HepG2 (cell line): ENCODE data around the gene ZNF740. TPM values are rescaled to one million over a fixed set of nuclear protein-coding genes. Genes with fewer than 3 reads are reported as not detected.

Experiments
- ELF1 ChIP-seq: sonication (generic); formaldehyde crosslinking; IDR thresholded peaks from 2 replicates; pipeline ENCODE4 v1.4.0; 2020; ENCODE audit warnings: missing genetic modification reagents
- HMG20A ChIP-seq: IDR thresholded peaks from 2 replicates; pipeline ENCODE4 v1.6.1; 2016; ENCODE audit warnings: borderline replicate concordance
- HNRNPL ChIP-seq: fragments of 200-400 bp; formaldehyde crosslinking; IDR thresholded peaks from 2 replicates; pipeline ENCODE4 v1.6.1; 2017; ENCODE audit warnings: mild to moderate bottlenecking, low read depth, low read length
- LCORL ChIP-seq, 2 experiments: fragments of 450-650 bp in 1 of 2; sonication (generic) in 1 of 2; formaldehyde crosslinking in 1 of 2; IDR thresholded peaks; 2 replicates each; pipeline versions ENCODE4 v1.5.0 to v1.6.1; 2017 to 2020; ENCODE audit warnings: antibody characterized with exemption in 1 of 2, missing genetic modification reagents in 1 of 2
- ZNF235 ChIP-seq: sonication (generic); formaldehyde crosslinking; IDR thresholded peaks from 2 replicates; pipeline ENCODE4 v1.8.1; 2023; ENCODE audit warnings: mild to moderate bottlenecking, missing genetic modification reagents, borderline replicate concordance
- polyA plus RNA-seq, 8 experiments: library from polyadenylated mRNA; depleted of rRNA in 3 of 8; stranded (reverse) in 7 of 8; unstranded in 1 of 8; fragments of >200 nt; fragmentation: Illumina TruSeq in 4 of 8; extraction: Trizol in 4 of 8; gene quantifications; 2 replicates each; pipeline versions ENCODE4 v1.2.1 to v1.2.3, GENCODE V29; 2011 to 2016; ENCODE audit warnings: low read depth in 4 of 8, missing spikeins in 1 of 8, mixed read lengths in 1 of 8; ENCODE audit not compliant: insufficient read depth in 1 of 8
- total RNA-seq, 5 experiments: library from RNA; depleted of rRNA; stranded (reverse); fragments of >200 nt; fragmentation: Illumina TruSeq; extraction: Trizol; gene quantifications; 2 replicates each; pipeline ENCODE4 v1.2.3, GENCODE V29; 2016; ENCODE audit warnings: low read depth in 1 of 5
- TF ChIP-seq, protein P1 (sequence below): sonication (generic); formaldehyde crosslinking; IDR thresholded peaks from 2 replicates; pipeline ENCODE4 v1.4.0; 2020; ENCODE audit warnings: mild to moderate bottlenecking, missing genetic modification reagents, borderline replicate concordance
- TF ChIP-seq, protein P2 (sequence below): sonication (generic); formaldehyde crosslinking; IDR thresholded peaks from 2 replicates; pipeline ENCODE4 v1.4.0; 2020; ENCODE audit warnings: mild to moderate bottlenecking, missing genetic modification reagents
- TF ChIP-seq, protein P3 (sequence below): sonication (generic); formaldehyde crosslinking; IDR thresholded peaks from 2 replicates; pipeline ENCODE4 v1.9.0; 2022; ENCODE audit warnings: low read depth, missing genetic modification reagents
- TF ChIP-seq, protein P4 (sequence below): sonication (generic); formaldehyde crosslinking; IDR thresholded peaks from one replicate; pipeline ENCODE4 v1.5.1; 2020; ENCODE audit warnings: mild to moderate bottlenecking, missing genetic modification reagents; ENCODE audit errors: not compliant biosample characterization

Gene ZNF740
- total and polyA plus RNA-seq, 2 of the 13 experiments (the other 11 are each of a cell fraction or from before 2014, with no cell fraction given): 16.9 to 19.0 TPM

DNA sequence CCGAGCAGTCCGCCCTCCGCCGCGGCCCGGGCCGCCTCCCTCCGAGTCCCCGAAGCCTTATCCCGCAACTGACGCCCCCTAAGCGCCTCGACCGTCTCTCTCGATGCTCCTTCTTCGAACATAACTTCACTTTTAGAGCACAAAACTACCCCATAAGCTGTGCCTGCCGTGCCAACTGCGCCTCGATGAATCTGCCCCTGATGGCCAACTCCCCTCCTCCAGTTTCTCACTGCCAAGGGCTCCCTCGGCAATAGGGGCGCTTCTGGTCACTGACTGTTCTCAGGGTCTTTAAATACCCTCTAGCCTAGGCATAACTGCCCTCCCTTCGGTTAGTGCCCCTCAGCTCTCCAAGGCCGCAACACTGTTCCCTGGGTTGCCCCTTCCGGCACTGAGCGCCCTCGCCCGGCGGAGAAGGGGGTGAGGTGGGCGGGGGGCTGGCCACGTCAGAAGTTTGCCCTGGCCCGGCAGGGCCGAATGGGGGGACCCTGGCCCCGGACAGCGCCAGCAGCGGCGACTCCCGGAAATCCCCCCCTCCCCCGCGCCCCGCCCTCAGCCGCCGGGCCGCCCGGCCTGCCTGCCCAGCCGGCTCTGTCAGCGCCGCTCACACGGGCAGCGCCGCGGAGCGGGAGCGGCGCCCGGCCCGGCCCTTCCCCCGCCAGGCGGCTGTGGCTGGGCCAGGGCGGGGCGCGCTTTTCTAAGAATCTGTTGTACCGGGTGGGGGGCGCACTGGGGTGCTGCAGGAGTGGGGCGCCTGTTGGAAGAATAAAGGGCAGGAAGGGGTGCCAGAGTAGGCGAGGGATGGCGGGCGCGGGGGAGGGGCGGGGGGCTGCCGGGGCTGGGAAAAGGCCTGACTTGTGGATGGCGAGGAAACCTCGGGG is 40.9 kb downstream of the ZNF740 start (continued):
- TF ChIP-seq, protein P1, sequence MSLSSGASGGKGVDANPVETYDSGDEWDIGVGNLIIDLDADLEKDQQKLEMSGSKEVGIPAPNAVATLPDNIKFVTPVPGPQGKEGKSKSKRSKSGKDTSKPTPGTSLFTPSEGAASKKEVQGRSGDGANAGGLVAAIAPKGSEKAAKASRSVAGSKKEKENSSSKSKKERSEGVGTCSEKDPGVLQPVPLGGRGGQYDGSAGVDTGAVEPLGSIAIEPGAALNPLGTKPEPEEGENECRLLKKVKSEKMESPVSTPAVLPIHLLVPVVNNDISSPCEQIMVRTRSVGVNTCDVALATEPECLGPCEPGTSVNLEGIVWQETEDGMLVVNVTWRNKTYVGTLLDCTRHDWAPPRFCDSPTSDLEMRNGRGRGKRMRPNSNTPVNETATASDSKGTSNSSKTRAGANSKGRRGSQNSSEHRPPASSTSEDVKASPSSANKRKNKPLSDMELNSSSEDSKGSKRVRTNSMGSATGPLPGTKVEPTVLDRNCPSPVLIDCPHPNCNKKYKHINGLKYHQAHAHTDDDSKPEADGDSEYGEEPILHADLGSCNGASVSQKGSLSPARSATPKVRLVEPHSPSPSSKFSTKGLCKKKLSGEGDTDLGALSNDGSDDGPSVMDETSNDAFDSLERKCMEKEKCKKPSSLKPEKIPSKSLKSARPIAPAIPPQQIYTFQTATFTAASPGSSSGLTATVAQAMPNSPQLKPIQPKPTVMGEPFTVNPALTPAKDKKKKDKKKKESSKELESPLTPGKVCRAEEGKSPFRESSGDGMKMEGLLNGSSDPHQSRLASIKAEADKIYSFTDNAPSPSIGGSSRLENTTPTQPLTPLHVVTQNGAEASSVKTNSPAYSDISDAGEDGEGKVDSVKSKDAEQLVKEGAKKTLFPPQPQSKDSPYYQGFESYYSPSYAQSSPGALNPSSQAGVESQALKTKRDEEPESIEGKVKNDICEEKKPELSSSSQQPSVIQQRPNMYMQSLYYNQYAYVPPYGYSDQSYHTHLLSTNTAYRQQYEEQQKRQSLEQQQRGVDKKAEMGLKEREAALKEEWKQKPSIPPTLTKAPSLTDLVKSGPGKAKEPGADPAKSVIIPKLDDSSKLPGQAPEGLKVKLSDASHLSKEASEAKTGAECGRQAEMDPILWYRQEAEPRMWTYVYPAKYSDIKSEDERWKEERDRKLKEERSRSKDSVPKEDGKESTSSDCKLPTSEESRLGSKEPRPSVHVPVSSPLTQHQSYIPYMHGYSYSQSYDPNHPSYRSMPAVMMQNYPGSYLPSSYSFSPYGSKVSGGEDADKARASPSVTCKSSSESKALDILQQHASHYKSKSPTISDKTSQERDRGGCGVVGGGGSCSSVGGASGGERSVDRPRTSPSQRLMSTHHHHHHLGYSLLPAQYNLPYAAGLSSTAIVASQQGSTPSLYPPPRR (CRISPR knock-in tag): 0 out of 2 replicates have a peak, but pooled peaks have one; percentile 35
- no peak for TF ChIP-seq LCORL (IDR thresholded peaks at IDR 0.05)
- peak; percentile 66; the same call in 1 of the 2 replicates for TF ChIP-seq LCORL (CRISPR knock-in tag; IDR thresholded peaks at IDR 0.05)
- TF ChIP-seq HMG20A (CRISPR knock-in tag): peak; percentile 16; the same call in 1 of the 2 replicates
- TF ChIP-seq, protein P2, sequence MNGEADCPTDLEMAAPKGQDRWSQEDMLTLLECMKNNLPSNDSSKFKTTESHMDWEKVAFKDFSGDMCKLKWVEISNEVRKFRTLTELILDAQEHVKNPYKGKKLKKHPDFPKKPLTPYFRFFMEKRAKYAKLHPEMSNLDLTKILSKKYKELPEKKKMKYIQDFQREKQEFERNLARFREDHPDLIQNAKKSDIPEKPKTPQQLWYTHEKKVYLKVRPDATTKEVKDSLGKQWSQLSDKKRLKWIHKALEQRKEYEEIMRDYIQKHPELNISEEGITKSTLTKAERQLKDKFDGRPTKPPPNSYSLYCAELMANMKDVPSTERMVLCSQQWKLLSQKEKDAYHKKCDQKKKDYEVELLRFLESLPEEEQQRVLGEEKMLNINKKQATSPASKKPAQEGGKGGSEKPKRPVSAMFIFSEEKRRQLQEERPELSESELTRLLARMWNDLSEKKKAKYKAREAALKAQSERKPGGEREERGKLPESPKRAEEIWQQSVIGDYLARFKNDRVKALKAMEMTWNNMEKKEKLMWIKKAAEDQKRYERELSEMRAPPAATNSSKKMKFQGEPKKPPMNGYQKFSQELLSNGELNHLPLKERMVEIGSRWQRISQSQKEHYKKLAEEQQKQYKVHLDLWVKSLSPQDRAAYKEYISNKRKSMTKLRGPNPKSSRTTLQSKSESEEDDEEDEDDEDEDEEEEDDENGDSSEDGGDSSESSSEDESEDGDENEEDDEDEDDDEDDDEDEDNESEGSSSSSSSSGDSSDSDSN (CRISPR knock-in tag): peak; percentile 50; the same call in 1 of the 2 replicates
- TF ChIP-seq, protein P3, sequence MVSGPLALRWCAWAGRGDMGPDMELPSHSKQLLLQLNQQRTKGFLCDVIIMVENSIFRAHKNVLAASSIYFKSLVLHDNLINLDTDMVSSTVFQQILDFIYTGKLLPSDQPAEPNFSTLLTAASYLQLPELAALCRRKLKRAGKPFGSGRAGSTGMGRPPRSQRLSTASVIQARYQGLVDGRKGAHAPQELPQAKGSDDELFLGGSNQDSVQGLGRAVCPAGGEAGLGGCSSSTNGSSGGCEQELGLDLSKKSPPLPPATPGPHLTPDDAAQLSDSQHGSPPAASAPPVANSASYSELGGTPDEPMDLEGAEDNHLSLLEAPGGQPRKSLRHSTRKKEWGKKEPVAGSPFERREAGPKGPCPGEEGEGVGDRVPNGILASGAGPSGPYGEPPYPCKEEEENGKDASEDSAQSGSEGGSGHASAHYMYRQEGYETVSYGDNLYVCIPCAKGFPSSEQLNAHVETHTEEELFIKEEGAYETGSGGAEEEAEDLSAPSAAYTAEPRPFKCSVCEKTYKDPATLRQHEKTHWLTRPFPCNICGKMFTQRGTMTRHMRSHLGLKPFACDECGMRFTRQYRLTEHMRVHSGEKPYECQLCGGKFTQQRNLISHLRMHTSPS (CRISPR knock-in tag): peak; percentile 91
- TF ChIP-seq ELF1 (CRISPR knock-in tag): peak; percentile 71
- peak; percentile 43; the same call in 1 of the 2 replicates for TF ChIP-seq ZNF235 (CRISPR knock-in tag)
- TF ChIP-seq, protein P4, sequence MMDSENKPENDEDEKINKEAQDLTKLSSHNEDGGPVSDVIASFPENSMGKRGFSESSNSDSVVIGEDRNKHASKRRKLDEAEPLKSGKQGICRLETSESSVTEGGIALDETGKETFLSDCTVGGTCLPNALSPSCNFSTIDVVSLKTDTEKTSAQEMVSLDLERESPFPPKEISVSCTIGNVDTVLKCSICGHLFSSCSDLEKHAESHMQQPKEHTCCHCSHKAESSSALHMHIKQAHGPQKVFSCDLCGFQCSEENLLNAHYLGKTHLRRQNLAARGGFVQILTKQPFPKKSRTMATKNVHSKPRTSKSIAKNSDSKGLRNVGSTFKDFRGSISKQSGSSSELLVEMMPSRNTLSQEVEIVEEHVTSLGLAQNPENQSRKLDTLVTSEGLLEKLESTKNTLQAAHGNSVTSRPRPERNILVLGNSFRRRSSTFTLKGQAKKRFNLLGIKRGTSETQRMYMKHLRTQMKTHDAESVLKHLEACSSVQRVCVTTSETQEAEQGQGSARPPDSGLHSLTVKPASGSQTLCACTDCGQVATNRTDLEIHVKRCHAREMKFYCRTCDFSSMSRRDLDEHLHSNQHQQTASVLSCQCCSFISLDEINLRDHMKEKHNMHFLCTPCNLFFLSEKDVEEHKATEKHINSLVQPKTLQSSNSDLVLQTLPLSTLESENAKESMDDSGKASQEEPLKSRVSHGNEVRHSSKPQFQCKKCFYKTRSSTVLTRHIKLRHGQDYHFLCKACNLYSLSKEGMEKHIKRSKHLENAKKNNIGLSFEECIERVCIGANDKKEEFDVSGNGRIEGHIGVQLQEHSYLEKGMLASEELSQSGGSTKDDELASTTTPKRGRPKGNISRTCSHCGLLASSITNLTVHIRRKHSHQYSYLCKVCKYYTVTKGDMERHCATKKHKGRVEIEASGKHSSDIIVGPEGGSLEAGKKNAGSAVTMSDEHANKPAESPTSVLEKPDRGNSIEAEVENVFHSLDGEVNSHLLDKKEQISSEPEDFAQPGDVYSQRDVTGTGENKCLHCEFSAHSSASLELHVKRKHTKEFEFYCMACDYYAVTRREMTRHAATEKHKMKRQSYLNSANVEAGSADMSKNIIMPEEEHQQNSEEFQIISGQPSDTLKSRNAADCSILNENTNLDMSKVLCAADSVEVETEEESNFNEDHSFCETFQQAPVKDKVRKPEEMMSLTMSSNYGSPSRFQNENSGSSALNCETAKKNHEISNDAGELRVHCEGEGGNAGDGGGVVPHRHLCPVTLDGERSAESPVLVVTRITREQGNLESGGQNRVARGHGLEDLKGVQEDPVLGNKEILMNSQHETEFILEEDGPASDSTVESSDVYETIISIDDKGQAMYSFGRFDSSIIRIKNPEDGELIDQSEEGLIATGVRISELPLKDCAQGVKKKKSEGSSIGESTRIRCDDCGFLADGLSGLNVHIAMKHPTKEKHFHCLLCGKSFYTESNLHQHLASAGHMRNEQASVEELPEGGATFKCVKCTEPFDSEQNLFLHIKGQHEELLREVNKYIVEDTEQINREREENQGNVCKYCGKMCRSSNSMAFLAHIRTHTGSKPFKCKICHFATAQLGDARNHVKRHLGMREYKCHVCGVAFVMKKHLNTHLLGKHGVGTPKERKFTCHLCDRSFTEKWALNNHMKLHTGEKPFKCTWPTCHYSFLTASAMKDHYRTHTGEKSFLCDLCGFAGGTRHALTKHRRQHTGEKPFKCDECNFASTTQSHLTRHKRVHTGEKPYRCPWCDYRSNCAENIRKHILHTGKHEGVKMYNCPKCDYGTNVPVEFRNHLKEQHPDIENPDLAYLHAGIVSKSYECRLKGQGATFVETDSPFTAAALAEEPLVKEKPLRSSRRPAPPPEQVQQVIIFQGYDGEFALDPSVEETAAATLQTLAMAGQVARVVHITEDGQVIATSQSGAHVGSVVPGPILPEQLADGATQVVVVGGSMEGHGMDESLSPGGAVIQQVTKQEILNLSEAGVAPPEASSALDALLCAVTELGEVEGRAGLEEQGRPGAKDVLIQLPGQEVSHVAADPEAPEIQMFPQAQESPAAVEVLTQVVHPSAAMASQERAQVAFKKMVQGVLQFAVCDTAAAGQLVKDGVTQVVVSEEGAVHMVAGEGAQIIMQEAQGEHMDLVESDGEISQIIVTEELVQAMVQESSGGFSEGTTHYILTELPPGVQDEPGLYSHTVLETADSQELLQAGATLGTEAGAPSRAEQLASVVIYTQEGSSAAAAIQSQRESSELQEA (CRISPR knock-in tag): peak; percentile 65
- TF ChIP-seq HNRNPL: peak; percentile 95
